Stimulated activated CD4-positive, alpha-beta T cell treated with anti-CD3 and anti-CD28 coated beads, TNF-alpha, amount 100 ng/mL, for 48 hours (primary cell): Measurements from ENCODE around the gene MAGEE2.
"Not testable (repeated sequence)": the region's sequence is repeated elsewhere in the genome, so short reads cannot be mapped to it uniquely, and the experiment has no call there.

ENCODE experiments used
- DNase-seq, 3 donors: peaks; one replicate each; pipeline ENCODE4 v3.0.0-alpha.2; 2020; ENCODE audit warnings: low read depth in 3 of 3

The MAGEE2 gene

GRCh38 chrX:75784680-75785491 lies at the start of gene MAGEE2:
MAGEE2 (minus strand) TSS chrX:75785254; CDS start chrX:75785051, 203 bp downstream.
- DNase-seq: peak in 1 of 3 donors; percentile 1

- no peak for DNase-seq
Observed at GRCh38 chrX:75786290-75786689, 1.2 kb upstream of the MAGEE2 start.

GRCh38 chrX:75781611-75782010 lies 3.4 kb downstream of the MAGEE2 start:
- no peak for DNase-seq

- DNase-seq: not testable (repeated sequence)
Observed at GRCh38 chrX:75768063-75768462, 17.0 kb downstream of the MAGEE2 start.

- no peak for DNase-seq
Observed at GRCh38 chrX:75748431-75748830, 36.6 kb downstream of the MAGEE2 start.

GRCh38 chrX:75746891-75747639 lies 38.0 kb downstream of the MAGEE2 start:
- DNase-seq: peak in 2 of 3 donors; percentile 1 to 33
